IPS DF 6.9 (cell line): ENCODE data around the gene DEGS1.

Experiments used
- DNase-seq: peaks from one replicate; pipeline ENCODE4 v3.0.0-alpha.2; 2013; ENCODE audit warnings: low read depth, low spot score
- H3K27ac ChIP-seq: one replicate; pipeline ENCODE4 v1.5.1; 2013; ENCODE audit warnings: low read length, control low read depth
- H3K27me3 ChIP-seq: 2 replicates; pipeline ENCODE4 v1.6.1; 2013; ENCODE audit warnings: mild to moderate bottlenecking, low read length; ENCODE audit not compliant: control insufficient read depth, insufficient read depth
- H3K36me3 ChIP-seq: 2 replicates; pipeline ENCODE4 v1.6.1; 2013; ENCODE audit warnings: low read length; ENCODE audit not compliant: control insufficient read depth, insufficient read depth
- H3K4me1 ChIP-seq: 2 replicates; pipeline ENCODE4 v1.6.1; 2013; ENCODE audit warnings: low read length; ENCODE audit not compliant: control insufficient read depth, insufficient read depth
- H3K4me3 ChIP-seq: 2 replicates; pipeline ENCODE4 v1.5.1; 2013; ENCODE audit warnings: mild to moderate bottlenecking, low read length
- H3K9me3 ChIP-seq: 2 replicates; pipeline ENCODE4 v1.6.1; 2013; ENCODE audit warnings: low read length, inconsistent platforms; ENCODE audit not compliant: control insufficient read depth, insufficient read depth
- WGBS: extraction: QIAGEN DNeasy Blood & Tissue Kit; methylation state at CpG from one replicate; pipeline ENCODE4 v1.1.7; 2013; ENCODE audit warnings: mixed read lengths, missing lambda C conversion rate; ENCODE audit not compliant: insufficient read length, insufficient coverage; 5-methylcytosine and 5-hydroxymethylcytosine counted together

The DEGS1 gene

DNA sequence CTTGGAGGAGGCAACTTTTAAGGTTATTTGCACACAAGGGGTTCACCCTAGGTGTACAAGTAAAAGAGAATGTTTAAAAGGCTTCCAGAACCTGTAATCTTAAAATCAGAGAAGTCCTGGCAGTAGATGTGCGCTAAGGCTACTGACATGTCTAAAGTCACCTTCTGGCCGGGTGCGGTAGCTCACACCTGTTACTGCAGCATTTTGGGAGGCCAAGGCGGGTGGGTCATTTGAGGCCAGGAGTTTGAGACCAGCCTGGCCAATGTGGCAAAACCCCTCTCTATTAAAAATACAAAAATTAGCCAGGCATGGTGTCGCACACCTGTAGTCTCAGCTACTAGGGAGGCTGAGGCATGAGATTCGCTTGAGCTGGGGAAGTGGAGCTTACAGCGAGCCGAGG is 20.3 kb upstream of the DEGS1 start:
- no peak overlapping the region for H3K4me3 ChIP-seq
- no peak for DNase-seq
- peaks cover 3% of the 10 kb centered on the region for H3K4me1 ChIP-seq
- H3K27ac ChIP-seq: no peak overlapping the region
- H3K36me3 ChIP-seq: no peaks in the 10 kb centered on the region; the same call in 1 of the 2 replicates
- WGBS: no CpG with 5 or more reads among the region's 8 CpGs
- no peaks in the 10 kb centered on the region for H3K9me3 ChIP-seq
- no peaks in the 10 kb centered on the region for H3K27me3 ChIP-seq

DNA sequence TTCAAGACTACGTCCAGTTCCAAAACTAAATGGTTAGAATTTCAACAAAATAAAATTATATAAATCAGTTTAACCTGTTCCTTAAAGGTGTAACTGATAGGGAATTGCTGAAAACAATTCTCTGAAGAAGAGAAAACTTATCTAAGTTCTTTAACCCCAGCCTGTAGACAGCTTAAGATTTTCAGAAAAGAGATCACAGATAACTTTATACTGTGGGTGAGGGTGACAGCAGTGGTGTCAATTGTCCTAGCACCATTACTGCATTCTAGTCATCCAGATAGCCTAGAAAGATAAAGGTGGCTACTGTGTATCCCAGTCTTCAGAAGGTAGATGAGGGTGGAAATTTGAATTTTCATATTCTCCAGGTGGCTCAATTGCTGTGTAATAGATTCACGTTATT is 19.7 kb upstream of the DEGS1 start:
- no CpG with 5 or more reads among the region's 2 CpGs for WGBS
- H3K27ac ChIP-seq: no peak overlapping the region

DNA sequence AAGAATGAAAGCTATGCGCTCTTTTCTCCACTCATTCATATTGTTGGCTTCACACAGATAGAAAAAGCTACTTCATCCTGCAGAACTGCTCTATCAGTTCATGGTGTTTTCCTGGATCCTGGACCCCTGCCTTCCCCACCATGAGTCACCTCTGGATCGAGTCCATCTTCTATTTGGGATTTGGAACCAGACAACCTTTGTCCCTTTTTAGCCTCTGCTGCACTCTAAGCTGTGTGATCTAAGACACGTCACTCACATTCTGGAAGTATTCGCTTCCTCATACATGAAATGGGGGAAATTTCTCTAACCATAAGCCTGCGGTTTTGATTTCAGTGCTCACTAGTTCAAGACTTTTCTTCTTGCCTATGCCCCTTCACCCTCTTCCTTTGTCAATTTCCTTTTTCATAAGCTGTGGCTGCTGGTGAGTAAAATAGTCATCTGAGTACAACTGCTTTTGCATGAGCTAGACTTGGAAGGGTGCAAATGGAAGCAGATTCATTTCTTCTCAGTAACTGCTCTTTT is 14.1 kb upstream of the DEGS1 start:
- Histone ChIP-seq H3K9me3 (no peaks in the 10 kb centered on the region), H3K36me3 (no peaks in the 10 kb centered on the region), H3K27me3 (no peaks in the 10 kb centered on the region), H3K4me3 (no peak overlapping the region), H3K4me1 (peaks cover 4% of the 10 kb centered on the region), H3K27ac (no peak overlapping the region)
- DNase-seq: no peak
- WGBS: no CpG with 5 or more reads among the region's 5 CpGs

More for the DNA sequence above, 19.7 kb upstream of the DEGS1 start:
- no peaks in the 10 kb centered on the region for H3K9me3 ChIP-seq
- no peaks in the 10 kb centered on the region; the same call in 1 of the 2 replicates for H3K36me3 ChIP-seq
- DNase-seq: no peak
- H3K4me3 ChIP-seq: no peak overlapping the region
- H3K27me3 ChIP-seq: no peaks in the 10 kb centered on the region
- H3K4me1 ChIP-seq: peaks cover 3% of the 10 kb centered on the region

DNA sequence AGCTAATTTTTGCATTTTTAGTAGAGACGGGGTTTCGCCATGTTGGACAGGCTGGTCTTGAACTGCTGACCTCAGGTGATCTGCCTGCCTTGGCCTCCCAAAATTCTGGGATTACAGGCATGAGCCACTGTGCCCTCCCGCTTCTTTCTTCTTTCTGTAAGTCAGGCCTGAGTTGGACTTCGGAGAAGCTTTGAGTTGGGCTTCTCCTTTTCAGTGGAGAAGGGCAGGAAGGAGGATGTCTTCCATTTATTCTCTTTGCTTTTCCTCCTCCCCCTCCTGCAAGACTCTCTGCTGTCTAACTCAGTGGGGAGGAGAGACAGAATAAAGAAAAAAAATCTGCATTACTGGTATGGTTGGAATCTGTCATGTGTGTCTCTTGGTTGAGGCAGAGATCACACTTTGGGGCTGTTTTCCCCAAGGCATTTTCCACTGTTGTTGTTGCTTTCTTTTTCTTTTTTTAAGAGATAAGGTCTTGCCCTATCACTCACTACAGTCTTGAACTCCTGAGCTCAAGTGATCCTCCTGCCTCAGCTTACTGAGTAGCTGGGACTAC is 13.2 kb upstream of the DEGS1 start:
- Histone ChIP-seq H3K9me3 (no peaks in the 10 kb centered on the region), H3K27ac (no peak overlapping the region), H3K36me3 (no peaks in the 10 kb centered on the region), H3K4me3 (no peak overlapping the region), H3K27me3 (no peaks in the 10 kb centered on the region), H3K4me1 (peaks cover 2% of the 10 kb centered on the region; the same call in 1 of the 2 replicates)
- DNase-seq: no peak
- WGBS: no CpG with 5 or more reads among the region's 4 CpGs

- WGBS: no CpG with 5 or more reads among the region's 4 CpGs
- Histone ChIP-seq H3K36me3 (no peaks in the 10 kb centered on the region), H3K9me3 (no peaks in the 10 kb centered on the region), H3K27ac (no peak overlapping the region), H3K27me3 (no peaks in the 10 kb centered on the region), H3K4me3 (no peak overlapping the region), H3K4me1 (peaks cover 2% of the 10 kb centered on the region; the same call in 1 of the 2 replicates)
- DNase-seq: no peak
Measured at GRCh38 chr1:224170343-224170742, 12.7 kb upstream of the DEGS1 start.

GRCh38 chr1:224170748-224171478 is 12.1 kb upstream of the DEGS1 start:
- no peak overlapping the region for H3K4me3 ChIP-seq
- peaks cover 2% of the 10 kb centered on the region; the same call in 1 of the 2 replicates for H3K4me1 ChIP-seq
- no peaks in the 10 kb centered on the region for H3K9me3 ChIP-seq
- no peak overlapping the region for H3K27ac ChIP-seq
- H3K36me3 ChIP-seq: no peaks in the 10 kb centered on the region
- no peaks in the 10 kb centered on the region for H3K27me3 ChIP-seq
- DNase-seq: no peak
- WGBS: no CpG with 5 or more reads among the region's 9 CpGs

DNA sequence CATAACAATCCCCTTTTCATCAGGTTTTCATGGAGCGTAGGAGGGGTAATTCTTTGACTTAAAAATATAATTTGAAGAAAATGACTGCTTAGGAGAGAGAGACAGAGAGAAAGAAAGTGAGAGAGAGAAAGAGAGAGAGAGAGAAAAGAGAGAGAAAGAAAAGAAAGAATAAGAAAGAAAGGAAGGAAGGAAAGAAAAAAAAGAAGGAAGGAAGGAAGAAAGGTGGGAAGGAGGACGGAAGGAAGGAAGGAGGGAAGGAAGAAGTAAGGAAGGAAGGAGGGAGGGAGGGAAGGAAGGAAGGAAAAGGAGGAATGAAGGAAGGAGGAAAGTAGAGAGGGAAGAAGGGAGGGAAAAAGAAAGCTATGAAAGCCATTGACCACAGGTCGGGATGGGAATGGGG is 10.8 kb upstream of the DEGS1 start:
- Histone ChIP-seq H3K27ac (no peak overlapping the region), H3K4me3 (no peak overlapping the region), H3K4me1 (peaks cover 2% of the 10 kb centered on the region; the same call in 1 of the 2 replicates), H3K9me3 (no peaks in the 10 kb centered on the region), H3K36me3 (no peaks in the 10 kb centered on the region), H3K27me3 (no peaks in the 10 kb centered on the region)
- no peak for DNase-seq
- WGBS: 98% methylated on average over 1 of the region's 3 CpGs

DNA sequence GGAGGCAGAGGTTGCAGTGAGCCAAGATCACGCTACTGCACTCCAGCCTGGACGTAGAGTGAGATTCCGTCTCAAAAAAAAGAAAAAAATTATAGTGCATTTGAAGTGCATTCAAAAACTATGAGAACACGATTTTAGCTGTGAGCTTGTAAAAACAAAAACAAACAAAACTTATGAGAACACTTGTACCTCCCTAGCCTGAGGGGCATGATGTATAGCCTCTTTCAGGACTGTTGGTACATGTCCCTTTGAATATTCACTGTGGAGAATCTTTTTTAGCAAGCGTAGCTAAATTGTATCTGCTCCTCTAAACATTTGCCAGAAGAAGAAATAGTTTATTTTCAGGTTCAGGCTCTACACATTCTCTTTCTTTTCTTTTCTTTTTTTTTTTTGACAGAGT is 9.5 kb upstream of the DEGS1 start:
- Histone ChIP-seq H3K27ac (no peak overlapping the region), H3K36me3 (no peaks in the 10 kb centered on the region), H3K9me3 (no peaks in the 10 kb centered on the region), H3K27me3 (no peaks in the 10 kb centered on the region), H3K4me1 (peaks cover 2% of the 10 kb centered on the region; the same call in 1 of the 2 replicates), H3K4me3 (no peak overlapping the region)
- no CpG with 5 or more reads among the region's 5 CpGs for WGBS
- DNase-seq: no peak

DNA sequence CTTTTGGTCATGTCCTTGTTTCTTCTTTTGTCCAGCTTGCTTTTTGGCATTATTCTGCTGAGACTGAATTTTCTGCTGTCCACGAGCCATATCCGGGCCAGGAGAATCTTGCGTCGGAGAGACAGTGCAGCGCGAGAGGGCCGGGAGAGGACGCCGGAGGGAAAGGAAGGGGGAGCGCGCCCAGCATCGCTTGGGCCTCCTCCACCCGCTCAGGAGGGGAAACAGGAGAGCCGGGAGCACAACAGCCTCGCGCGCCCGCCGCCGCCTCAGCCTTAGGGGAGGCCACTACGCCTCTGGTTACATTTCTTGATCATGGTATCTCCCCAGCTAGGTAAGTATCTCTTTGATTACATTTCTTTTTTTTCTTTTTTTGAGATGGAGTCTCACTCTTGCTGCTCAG is 7.4 kb upstream of the DEGS1 start:
- Histone ChIP-seq H3K9me3 (no peaks in the 10 kb centered on the region), H3K27ac (no peak overlapping the region), H3K4me3 (no peak overlapping the region), H3K36me3 (no peaks in the 10 kb centered on the region), H3K27me3 (no peaks in the 10 kb centered on the region), H3K4me1 (no peaks in the 10 kb centered on the region)
- no CpG with 5 or more reads among the region's 21 CpGs for WGBS
- DNase-seq: no peak

GRCh38 chr1:224177356-224177999 is 5.6 kb upstream of the DEGS1 start:
- no peak for DNase-seq
- Histone ChIP-seq H3K27ac (no peak overlapping the region), H3K9me3 (no peaks in the 10 kb centered on the region), H3K27me3 (no peaks in the 10 kb centered on the region), H3K4me3 (no peak overlapping the region), H3K4me1 (no peaks in the 10 kb centered on the region), H3K36me3 (no peaks in the 10 kb centered on the region)
- WGBS: no CpG with 5 or more reads among the region's 9 CpGs
